ENCODE measurements around the gene ST7L. TPM values are rescaled to one million over a fixed set of nuclear protein-coding genes. Genes with fewer than 3 reads are reported as not detected.

The ST7L gene
- total and polyA plus RNA-seq, 10 of the 15 experiments (the other 5 are each of a cell fraction or from before 2014, with no cell fraction given): 3.6 to 13.7 (median 8.9) TPM

- ChIA-PET RAD21 (ENCODE audit: unreplicated experiment) (no interaction called here), POLR2A (no interaction called here), SMC1A (ENCODE audit: uncharacterized antibody, unreplicated experiment) (interaction anchor here (1.3 to 2.0 kb wide), 2 partner anchors 9 to 63 kb away, joined by 3 to 7 read pairs; no protein-coding TSS in a partner anchor), CTCF (interaction anchor here (1.0 kb wide), 1 partner anchor 63 kb away, joined by 3 read pairs; no protein-coding TSS in a partner anchor)
- Histone ChIP-seq H3K27ac (ENCODE audit: control insufficient read depth, insufficient read depth) (no peak overlapping the region), H3K4me3 (no peak overlapping the region), H3K4me1 (ENCODE audit: control insufficient read depth, insufficient read depth, low read length) (no peaks in the 10 kb centered on the region), H3K79me2 (ENCODE audit: control insufficient read depth, insufficient read depth, low read length) (no peaks in the 10 kb centered on the region), H3K4me2 (ENCODE audit: control insufficient read depth, insufficient read depth) (no peak overlapping the region), H4K20me1 (ENCODE audit: control insufficient read depth, insufficient read depth) (no peaks in the 10 kb centered on the region), H3K9me3 (replicated peaks; ENCODE audit: control insufficient read depth, insufficient read depth, low read length) (no peaks in the 10 kb centered on the region), H2AFZ (ENCODE audit: control insufficient read depth, low read depth, low read length) (no peak overlapping the region), H3K36me3 (ENCODE audit: control insufficient read depth in 2 of 2, insufficient read depth in 2 of 2, low read length in 1 of 2) (no peaks in the 10 kb centered on the region), H3K27me3 (replicated peaks in 1 of 2; ENCODE audit: control insufficient read depth in 2 of 2, insufficient read depth in 2 of 2, low read length in 1 of 2) (no peaks in the 10 kb centered on the region), H3K9ac (ENCODE audit: control insufficient read depth, insufficient read depth, low read length) (no peak overlapping the region)
- in situ Hi-C loops (cut with MboI): no loop called here
- no peak for DNase-seq (ENCODE audit: low read depth, low spot score)
- no TSS peak for BruUV-seq (replicated peaks)
- 96% methylated on average over 4 of the region's 4 CpGs for WGBS (ENCODE audit: insufficient coverage, insufficient replicate concordance, low lambda C conversion rate, missing lambda C conversion rate)
- ATAC-seq: no peak
- FAIRE-seq: no peak
- intact Hi-C loops (cut with micrococcal nuclease; ENCODE audit: unreplicated experiment): no loop called here
- TF ChIP-seq RAD51 (IDR thresholded peaks at IDR 0.05): no peak
- TF ChIP-seq IRF3 (IDR thresholded peaks at IDR 0.05): no peak
- no peak for TF ChIP-seq FOXM1 (IDR thresholded peaks at IDR 0.05; ENCODE audit: low read depth, low read length)
- TF ChIP-seq ZNF384 (IDR thresholded peaks at IDR 0.05; ENCODE audit: borderline replicate concordance, low read depth, low read length): no peak
- TF ChIP-seq ZNF24 (IDR thresholded peaks at IDR 0.05): no peak
- TF ChIP-seq ZBTB40 (IDR thresholded peaks at IDR 0.05; ENCODE audit: borderline replicate concordance): no peak
- TF ChIP-seq JUND (IDR thresholded peaks at IDR 0.05; ENCODE audit: low read depth, low read length): no peak
- no peak for TF ChIP-seq STAT1 (conservative IDR thresholded peaks at IDR 0.05)
- TF ChIP-seq ZNF217 (IDR thresholded peaks at IDR 0.05): no peak
- TF ChIP-seq POLR2AphosphoS5 (IDR thresholded peaks at IDR 0.05; ENCODE audit: low read length): no peak
- TF ChIP-seq CTCF (IDR thresholded peaks at IDR 0.05 in 2 of 3, conservative IDR thresholded peaks at IDR 0.05 in 1 of 3; ENCODE audit: control insufficient read depth in 2 of 3, extremely low read depth in 1 of 3, insufficient read depth in 1 of 3, low read depth in 3 of 3, low read length in 3 of 3): no peak
- no peak for TF ChIP-seq SREBF2 (IDR thresholded peaks at IDR 0.05; ENCODE audit: low read length)
- no peak for TF ChIP-seq BHLHE40 (IDR thresholded peaks at IDR 0.05; ENCODE audit: borderline replicate concordance in 1 of 2, low read depth in 2 of 2, low read length in 1 of 2)
- TF ChIP-seq MTA3 (IDR thresholded peaks at IDR 0.05; ENCODE audit: borderline replicate concordance, low read length): no peak
- TF ChIP-seq CEBPZ (IDR thresholded peaks at IDR 0.05; ENCODE audit: low read depth, low read length): no peak
Measured at GRCh38 chr1:112532064-112532463, 86.9 kb downstream of the ST7L start.

Measured in GM12878 (cell line).